ENCODE measurements around the gene PCID2.

PCID2 gene

GRCh38 chr13:113186061-113186900, 22.2 kb downstream of the PCID2 start:
- DNase-seq, result no peak

- no peak for DNase-seq
Observed at GRCh38 chr13:113184568-113185440, 23.7 kb downstream of the PCID2 start.

- no peak for DNase-seq
Observed at GRCh38 chr13:113183450-113184129, 24.9 kb downstream of the PCID2 start.

GRCh38 chr13:113182046-113182445, 26.4 kb downstream of the PCID2 start:
- no peak for DNase-seq

GRCh38 chr13:113179374-113180230, 28.9 kb downstream of the PCID2 start:
- no peak for DNase-seq

GRCh38 chr13:113178896-113179167, 29.6 kb downstream of the PCID2 start:
- DNase-seq, result no peak

GRCh38 chr13:113178070-113178895, 30.2 kb downstream of the PCID2 start:
- DNase-seq, result no peak

- DNase-seq, result no peak
Observed at GRCh38 chr13:113176822-113177221, 31.6 kb downstream of the PCID2 start.

GRCh38 chr13:113176280-113176679, 32.2 kb downstream of the PCID2 start:
- no peak for DNase-seq

GRCh38 chr13:113172419-113172926, 36.0 kb downstream of the PCID2 start:
- no peak for DNase-seq

GRCh38 chr13:113171250-113172125, 37.0 kb downstream of the PCID2 start:
- no peak for DNase-seq

GRCh38 chr13:113170511-113170910, 38.0 kb downstream of the PCID2 start:
- DNase-seq, result no peak

- DNase-seq, result peak; percentile 31
Observed at GRCh38 chr13:113169277-113170272, 38.9 kb downstream of the PCID2 start.

- DNase-seq, result no peak
Observed at GRCh38 chr13:113168211-113168610, 40.3 kb downstream of the PCID2 start.

- no peak for DNase-seq
Observed at GRCh38 chr13:113167575-113167974, 40.9 kb downstream of the PCID2 start.

GRCh38 chr13:113167155-113167554, 41.3 kb downstream of the PCID2 start:
- no peak for DNase-seq

GRCh38 chr13:113166681-113167080, 41.8 kb downstream of the PCID2 start:
- DNase-seq, result no peak

- no peak for DNase-seq
Observed at GRCh38 chr13:113166266-113166665, 42.2 kb downstream of the PCID2 start.

- no peak for DNase-seq
Observed at GRCh38 chr13:113164492-113164891, 44.0 kb downstream of the PCID2 start.

Measured in DMS153 (cell line).